Stimulated activated CD8-positive, alpha-beta memory T cell treated with anti-CD3 and anti-CD28 coated beads, Interleukin-12 subunit alpha, Interleukin-12 subunit beta, amount 100 ng/mL, for 24 hours (primary cell): ENCODE data around the gene HSPA9.

Experiments
- DNase-seq: peaks from one replicate; pipeline ENCODE4 v3.0.0-alpha.2; 2020; ENCODE audit errors: extremely low read depth

The HSPA9 gene

GRCh38 chr5:138595180-138595795, 20.1 kb upstream of the HSPA9 start:
- DNase-seq: no peak

- no peak for DNase-seq
Measured at GRCh38 chr5:138594305-138595058, 19.3 kb upstream of the HSPA9 start.

DNA sequence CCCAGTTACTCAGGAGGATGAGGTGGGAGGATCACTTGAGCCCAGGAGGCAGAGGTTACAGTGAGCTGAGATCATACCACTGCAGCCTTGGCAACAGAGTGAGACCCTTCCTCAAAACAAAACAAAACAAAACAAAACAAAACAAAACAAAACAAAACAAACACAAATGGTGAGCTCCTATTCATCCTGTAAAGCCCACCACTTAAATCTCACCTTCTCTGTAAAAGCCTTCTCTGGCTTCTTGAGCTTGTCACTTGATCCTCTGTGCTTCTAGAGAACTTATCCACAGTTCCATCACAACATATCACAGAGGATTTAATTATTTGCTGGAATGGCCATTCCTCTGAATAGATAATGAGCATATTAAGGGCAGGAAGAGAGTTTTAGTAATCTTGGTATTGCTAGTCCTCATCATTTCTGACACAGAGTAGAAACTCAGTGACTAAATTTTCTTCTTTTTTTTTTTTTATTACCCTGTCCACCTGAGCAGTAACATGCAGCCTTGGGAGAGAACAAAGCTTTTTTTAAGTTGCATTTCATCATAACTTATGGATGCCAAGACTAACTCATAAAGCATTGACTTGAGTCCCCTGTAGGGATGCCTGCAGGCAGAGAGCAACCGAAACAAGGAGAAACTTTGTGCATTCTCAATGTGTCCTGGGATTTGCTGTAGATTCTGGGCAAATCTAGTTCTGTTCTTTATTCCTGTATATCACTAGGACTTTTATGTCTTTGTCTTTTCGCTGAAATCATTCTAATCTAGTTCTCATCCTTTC, 13.0 kb upstream of the HSPA9 start:
- no peak for DNase-seq

DNA sequence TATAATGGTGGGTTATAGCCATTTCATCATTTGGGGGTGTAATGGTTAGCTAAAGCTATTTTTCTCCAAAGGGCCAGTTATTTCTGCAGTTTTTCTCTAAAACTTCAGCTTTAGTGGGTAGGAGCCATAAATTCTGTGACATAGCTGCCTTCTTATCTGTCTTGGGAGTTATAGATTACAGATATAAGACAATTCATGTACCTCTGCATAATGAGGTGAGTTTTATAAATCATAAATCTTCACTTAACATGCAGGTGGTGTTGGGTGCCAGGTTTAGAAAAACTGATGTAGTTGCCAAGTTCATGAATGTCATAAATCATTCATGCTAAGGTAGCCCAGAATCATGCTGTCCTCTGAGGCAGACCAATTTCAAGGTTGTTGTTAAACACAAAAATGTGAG, 10.0 kb upstream of the HSPA9 start:
- no peak for DNase-seq

- no peak for DNase-seq
Measured at GRCh38 chr5:138583984-138584637, 8.9 kb upstream of the HSPA9 start.

GRCh38 chr5:138582959-138583358, 7.8 kb upstream of the HSPA9 start:
- no peak for DNase-seq

DNA sequence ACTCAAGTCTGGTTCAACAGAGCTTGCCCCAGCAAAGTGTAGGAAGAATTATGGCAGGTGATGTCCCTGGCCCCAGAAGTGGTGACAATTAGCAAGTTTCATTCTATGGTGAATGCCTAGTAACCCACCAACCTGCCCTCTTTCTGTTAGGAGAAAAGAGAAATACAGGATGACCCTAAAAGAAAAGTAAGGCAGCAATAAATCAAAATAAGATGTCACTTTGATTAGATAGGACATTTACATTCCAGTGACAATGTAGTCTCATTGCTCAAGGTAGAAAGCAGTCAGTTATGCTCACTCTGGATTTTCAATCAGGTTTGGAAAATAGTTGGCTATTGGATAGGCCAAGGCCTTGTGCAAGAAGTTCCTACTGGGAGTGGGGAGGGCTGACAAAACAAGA, 5.6 kb upstream of the HSPA9 start:
- no peak for DNase-seq

DNA sequence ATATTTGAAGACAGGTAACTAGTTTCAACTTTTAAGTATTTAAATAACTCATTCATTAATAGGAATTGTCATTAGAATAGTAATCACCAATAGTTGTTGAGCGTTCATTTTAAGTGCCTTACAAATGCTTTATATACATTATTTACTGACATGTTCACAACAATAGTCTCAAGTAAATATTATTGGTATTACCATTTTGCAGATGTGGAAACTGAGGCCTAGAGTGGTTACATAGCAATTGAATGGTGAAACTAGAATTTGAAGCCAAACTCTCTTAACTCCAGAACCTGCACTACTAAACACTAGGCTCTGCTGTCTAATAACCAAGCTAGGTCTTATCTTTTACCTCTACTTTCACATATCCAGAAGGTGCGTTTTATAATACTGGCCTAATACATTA, 4.8 kb upstream of the HSPA9 start:
- no peak for DNase-seq

DNA sequence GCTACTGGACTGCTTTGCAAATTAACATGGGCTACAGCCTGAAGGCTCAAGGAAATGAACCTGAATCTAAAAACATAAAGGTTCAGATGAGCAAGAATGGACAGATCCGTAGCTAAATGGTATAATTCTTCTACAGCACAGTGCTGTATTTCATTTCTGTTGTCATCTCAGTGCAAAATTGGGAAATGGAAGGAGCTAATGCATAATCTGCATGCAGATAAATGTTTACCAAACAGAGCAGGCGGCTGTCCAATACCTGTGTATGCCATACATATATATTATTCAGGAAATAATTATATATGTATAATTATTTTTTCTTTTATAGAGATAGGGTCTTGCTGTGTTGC, 4.3 kb upstream of the HSPA9 start:
- no peak for DNase-seq

GRCh38 chr5:138577452-138577851, 2.3 kb upstream of the HSPA9 start:
- DNase-seq: no peak

DNA sequence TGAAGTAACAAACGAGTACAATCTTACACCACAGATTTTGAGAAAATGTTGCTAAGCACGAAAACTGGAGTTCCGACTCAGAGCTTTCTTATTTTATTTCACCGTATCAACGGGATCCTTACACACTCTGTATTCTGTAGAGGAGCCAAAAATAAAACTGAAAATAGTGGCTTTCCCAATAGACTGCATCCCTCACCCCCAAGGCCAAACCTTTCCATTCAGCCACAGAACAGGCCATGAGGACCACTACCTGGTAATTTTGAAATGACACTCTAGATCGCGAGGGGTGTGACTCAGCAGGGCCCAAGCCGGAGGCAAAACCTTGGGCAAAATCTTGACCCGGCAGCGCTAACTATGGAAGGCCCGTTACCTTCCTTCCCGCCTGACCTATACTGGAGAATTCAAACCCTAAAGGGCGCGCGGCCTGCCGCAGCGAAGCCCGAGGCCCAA, 432 bp downstream of the HSPA9 start:
- no peak for DNase-seq

- no peak for DNase-seq
Measured at GRCh38 chr5:138573949-138574670, 1.1 kb downstream of the HSPA9 start.

DNA sequence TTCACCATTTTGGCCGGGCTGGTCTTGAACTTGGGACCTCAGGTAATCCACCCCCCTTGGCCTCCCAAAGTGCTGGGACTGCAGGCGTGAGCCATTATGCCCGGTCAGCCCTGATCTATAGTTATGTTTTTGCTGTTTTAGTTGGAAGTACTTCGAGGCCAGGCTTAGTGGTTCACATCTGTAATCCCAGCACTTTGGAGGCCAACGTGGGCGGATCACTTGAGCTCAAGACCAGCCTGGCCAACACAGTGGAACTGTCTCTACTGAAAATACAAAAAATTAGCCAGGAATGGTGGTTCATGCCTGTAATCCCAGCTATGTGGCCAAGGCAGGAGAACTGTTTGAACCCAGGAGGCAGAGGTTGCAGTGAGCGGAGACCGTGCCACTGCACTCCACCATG, 2.0 kb downstream of the HSPA9 start:
- DNase-seq: no peak

DNA sequence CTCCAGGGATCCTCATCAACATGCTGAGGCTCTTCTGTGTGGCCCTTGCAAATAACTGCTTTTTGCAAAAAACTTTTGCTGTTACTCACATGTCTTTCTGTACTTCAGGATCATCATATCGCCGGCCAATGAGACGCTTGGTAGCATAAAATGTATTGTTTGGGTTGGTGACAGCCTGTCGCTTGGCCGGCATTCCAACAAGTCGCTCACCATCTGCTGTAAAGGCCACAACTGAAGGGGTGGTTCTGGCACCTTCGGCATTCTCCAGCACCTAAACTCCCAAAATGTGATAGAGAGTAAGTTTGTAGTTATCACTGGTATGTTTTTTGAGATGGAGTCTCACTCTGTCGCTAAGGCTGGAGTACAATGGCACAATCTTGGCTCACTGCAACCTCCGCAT, 4.3 kb downstream of the HSPA9 start:
- no peak for DNase-seq

GRCh38 chr5:138569782-138570181, 5.4 kb downstream of the HSPA9 start:
- DNase-seq: no peak

- no peak for DNase-seq
Measured at GRCh38 chr5:138568061-138568824, 7.0 kb downstream of the HSPA9 start.

DNA sequence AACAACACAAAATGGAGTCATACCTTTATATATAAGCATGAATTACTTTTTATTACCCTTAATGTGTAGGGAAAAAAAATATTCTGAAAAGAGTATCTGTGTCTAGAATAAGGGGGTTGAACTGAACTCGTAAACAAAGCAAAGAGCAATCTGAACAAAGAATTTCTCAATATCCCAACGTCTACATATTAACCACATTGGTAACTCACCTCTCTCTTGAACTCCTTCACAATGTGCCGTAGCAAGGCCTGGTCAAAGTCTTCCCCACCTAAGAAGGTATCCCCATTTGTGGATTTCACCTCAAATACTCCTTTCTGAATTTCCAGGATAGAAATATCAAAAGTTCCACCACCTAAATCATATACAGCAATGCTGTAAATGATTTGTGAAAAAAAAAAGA, 8.4 kb downstream of the HSPA9 start:
- no peak for DNase-seq

GRCh38 chr5:138565100-138565821, 9.9 kb downstream of the HSPA9 start:
- no peak for DNase-seq

DNA sequence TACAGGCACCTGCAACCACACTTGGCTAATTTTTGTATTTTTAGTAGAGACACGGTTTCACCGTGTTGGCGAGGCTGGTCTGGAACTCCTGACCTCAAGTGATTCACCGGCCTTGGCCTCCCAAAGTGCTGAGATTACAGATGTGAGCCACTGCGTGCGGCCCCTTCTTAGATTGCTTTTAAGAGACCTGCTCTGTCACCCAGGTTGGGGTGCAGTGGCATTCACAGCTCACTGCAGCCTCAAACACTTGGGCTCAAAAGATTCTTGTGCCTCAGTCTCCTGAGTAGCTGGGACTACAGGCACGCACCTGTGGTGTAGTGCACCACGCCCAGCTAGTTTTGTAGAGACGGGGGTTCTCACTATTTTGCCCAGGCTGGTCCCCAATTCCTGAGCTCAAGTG, 11.0 kb downstream of the HSPA9 start:
- no peak for DNase-seq

DNA sequence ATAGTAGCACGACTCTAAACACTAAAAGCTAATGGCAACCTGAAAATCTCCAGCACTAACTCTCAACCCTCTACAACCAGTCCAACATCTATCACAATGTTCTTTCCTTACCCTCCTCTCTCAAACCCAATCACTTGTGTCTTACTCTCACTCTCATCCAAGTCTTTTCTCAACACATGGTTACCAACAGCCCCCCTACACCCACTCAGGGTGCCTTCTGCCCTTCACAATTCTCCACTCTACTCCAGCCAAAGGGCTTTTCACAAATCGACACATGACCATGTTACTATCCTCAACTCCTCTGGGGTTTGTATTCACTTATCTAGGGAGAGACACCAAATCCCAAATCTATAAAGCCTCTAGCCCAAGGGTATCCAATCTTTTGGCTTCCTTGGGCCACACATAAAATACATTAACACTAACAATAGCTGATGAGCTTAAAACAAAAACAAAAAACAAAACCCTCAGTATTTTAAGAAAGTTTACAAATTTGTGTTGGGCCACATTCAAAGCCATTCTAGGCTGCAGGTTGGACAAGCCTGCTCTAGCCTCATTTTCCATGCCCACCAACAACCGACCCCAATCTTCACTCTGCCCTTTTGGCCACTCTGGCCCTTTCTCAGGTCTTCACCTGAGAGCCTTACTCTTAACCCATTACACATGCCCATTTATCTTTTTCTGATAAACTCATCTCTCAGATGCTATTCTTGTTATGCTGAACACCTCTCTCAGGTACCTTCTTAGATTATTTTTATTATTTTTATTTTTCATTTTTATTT, 11.7 kb downstream of the HSPA9 start:
- DNase-seq: no peak
